K562 (cell line): ENCODE measurements around the gene PPM1H. TPM values are rescaled to one million over a fixed set of nuclear protein-coding genes. Genes with fewer than 3 reads are reported as not detected.

Experiments
- ATAC-seq: fragments of 200-7000 bp; cut with Tn5 transposase; 3 replicates; pipeline ENCODE4 v1.9.1; 2020; ENCODE audit warnings: moderate library complexity
- BruUV-seq: library from RNA; stranded (reverse); fragments of 400-500 nt; replicated peaks from 2 replicates; lab custom pipeline; 2021; lab: Mats Ljungman, UMichigan
- CTCF ChIA-PET: fragments of 300-600 bp; formaldehyde crosslinking; extraction: SDS; loops from one replicate; lab custom pipeline; 2021; ENCODE audit warnings: low intra/inter-chr PET ratio; lab: Yijun Ruan, JAX
- POLR2A ChIA-PET: fragments of 300-600, 350-650 bp; sonication (Branson Sonifier 250); formaldehyde crosslinking; extraction: SDS; loops from one replicate; lab custom pipeline; 2021; ENCODE audit warnings: antibody characterized with exemption, inconsistent platforms; lab: Yijun Ruan, JAX
- DNase-seq, 4 experiments: peaks; one replicate each; pipeline versions ENCODE4 v3.0.0 to v3.0.0-alpha.2; 2011 to 2018; ENCODE audit warnings: low spot score in 3 of 4, mixed read lengths in 3 of 4; ENCODE audit errors: extremely low read depth in 1 of 4
- FAIRE-seq: peaks from 2 replicates; lab custom pipeline; 2011; peaks lifted over from hg19 to GRCh38; lab: Jason Lieb, UNC
- H2AFZ ChIP-seq: 2 replicates; pipeline ENCODE4 v1.6.0; 2011; ENCODE audit warnings: low read depth, low read length, control low read depth, inconsistent platforms
- H3K27ac ChIP-seq: fragments of 200-600 bp; 3 replicates; pipeline ENCODE4 v1.8.0; 2011; ENCODE audit warnings: low read depth, mild to moderate bottlenecking, control low read depth, inconsistent platforms, low read length, moderate library complexity, mixed read lengths; ENCODE audit errors: extremely low read depth
- H3K27me3 ChIP-seq, 2 experiments: fragments of 300-600 bp in 1 of 2; 2 replicates in 1 of 2; 3 replicates in 1 of 2; pipeline versions ENCODE4 v1.6.0 to v1.8.0; 2011; ENCODE audit warnings: inconsistent platforms in 2 of 2, low read length in 2 of 2, mild to moderate bottlenecking in 1 of 2, mixed read lengths in 1 of 2, moderate library complexity in 1 of 2; ENCODE audit not compliant: control insufficient read depth in 2 of 2, insufficient read depth in 2 of 2
- H3K36me3 ChIP-seq: fragments of 300-600 bp; 3 replicates; pipeline ENCODE4 v1.8.0; 2011; ENCODE audit warnings: mild to moderate bottlenecking, low read length, inconsistent platforms; ENCODE audit not compliant: control insufficient read depth, insufficient read depth
- H3K4me1 ChIP-seq, 2 experiments: fragments of 200-600 bp in 1 of 2; replicated peaks in 1 of 2; 2 replicates in 1 of 2; 3 replicates in 1 of 2; pipeline versions ENCODE4 v1.5.1 to v1.8.0; 2011; ENCODE audit warnings: inconsistent platforms in 2 of 2, low read length in 2 of 2, mild to moderate bottlenecking in 1 of 2, mixed read lengths in 1 of 2, moderate library complexity in 1 of 2; ENCODE audit not compliant: control insufficient read depth in 2 of 2, insufficient read depth in 2 of 2
- H3K4me2 ChIP-seq: 2 replicates; pipeline ENCODE4 v1.6.1; 2011; ENCODE audit warnings: low read length, control low read depth, inconsistent platforms, mixed read lengths; ENCODE audit not compliant: insufficient read depth
- H3K4me3 ChIP-seq: fragments of 200-600 bp; sonication (generic), shearing (Covaris generic); 2 replicates; pipeline ENCODE4 v1.5.1; 2016; ENCODE audit warnings: control low read depth, inconsistent platforms
- H3K79me2 ChIP-seq: fragments of 200-600 bp; 3 replicates; pipeline ENCODE4 v1.8.0; 2011; ENCODE audit warnings: low read length, inconsistent platforms; ENCODE audit not compliant: control insufficient read depth, insufficient read depth
- H3K9ac ChIP-seq, 2 experiments: 2 replicates each; pipeline versions ENCODE4 v1.6.0 to v1.6.1; 2011; ENCODE audit warnings: low read depth in 2 of 2, low read length in 2 of 2, control low read depth in 1 of 2, inconsistent platforms in 1 of 2, mild to moderate bottlenecking in 1 of 2, mixed read lengths in 1 of 2; ENCODE audit not compliant: insufficient read depth in 1 of 2
- H3K9me1 ChIP-seq: one replicate; pipeline ENCODE4 v1.6.0; 2011; ENCODE audit warnings: inconsistent platforms, mild to moderate bottlenecking, low read length, moderate library complexity; ENCODE audit not compliant: control insufficient read depth, insufficient read depth
- H3K9me3 ChIP-seq: replicated peaks from 2 replicates; pipeline ENCODE4 v1.5.1; 2011; ENCODE audit warnings: low read depth, low read length, inconsistent platforms; ENCODE audit not compliant: control insufficient read depth, insufficient read depth
- H4K20me1 ChIP-seq: replicated peaks from 2 replicates; pipeline ENCODE4 v1.6.1; 2011; ENCODE audit warnings: low read length, inconsistent platforms, mixed read lengths; ENCODE audit not compliant: control insufficient read depth, insufficient read depth
- ATF7 ChIP-seq: fragments of 450-650 bp; IDR thresholded peaks from 2 replicates; pipeline ENCODE4 v1.7.1; 2014; ENCODE audit warnings: mild to moderate bottlenecking, moderate library complexity
- NFXL1 ChIP-seq: fragments of 450-650 bp; formaldehyde crosslinking; IDR thresholded peaks from 2 replicates; pipeline ENCODE4 v1.4.0; 2021; ENCODE audit warnings: mild to moderate bottlenecking
- SREBF1 ChIP-seq: fragments of 150-350 bp; IDR thresholded peaks from 2 replicates; pipeline ENCODE4 v1.6.1; 2014; ENCODE audit warnings: antibody characterized with exemption, low read depth, low read length, borderline replicate concordance
- XRCC3 ChIP-seq: fragments of 450-650 bp; IDR thresholded peaks from 2 replicates; pipeline ENCODE4 v1.6.1; 2017; ENCODE audit warnings: mild to moderate bottlenecking, moderate library complexity
- ZC3H11A ChIP-seq: IDR thresholded peaks from 2 replicates; pipeline ENCODE4 v1.6.1; 2012; ENCODE audit warnings: low read depth, low read length, improper control_type of control experiment
- ZNF780A ChIP-seq: fragments of 250-450 bp; sonication (Bioruptor Pico); IDR thresholded peaks from 2 replicates; pipeline ENCODE4 v1.5.0; 2021; ENCODE audit warnings: mild to moderate bottlenecking
- WGBS: fragments of 100-300 bp; shearing (Covaris generic); methylation state at CpG from one replicate; pipeline ENCODE4 v1.1.6; 2016; ENCODE audit warnings: low coverage, mixed read lengths; ENCODE audit not compliant: insufficient coverage; ENCODE audit errors: missing lambda C conversion rate; 5-methylcytosine and 5-hydroxymethylcytosine counted together
- in situ Hi-C: fragments of 300-500 bp; cut with MboI; formaldehyde crosslinking; loops from 4 replicates; pipeline ENCODE4 v1.15.0; 2018; ENCODE audit warnings: inconsistent platforms, mixed read lengths
- intact Hi-C: fragments of 100-400 bp; cut with micrococcal nuclease; formaldehyde crosslinking; loops from 2 replicates; pipeline ENCODE4 v1.14.2; 2022
- polyA plus RNA-seq, 8 experiments: library from polyadenylated mRNA; depleted of rRNA in 4 of 8; stranded (reverse) in 5 of 8; unstranded in 3 of 8; fragments of >200 nt; fragmentation: Nextera tagmentation in 2 of 8; fragmentation: Illumina TruSeq in 1 of 8; extraction: Ambion mirVana in 2 of 8; extraction: Trizol in 1 of 8; gene quantifications; 2 replicates each; pipeline versions ENCODE4 v1.2.1 to v1.2.3, GENCODE V29; 2011 to 2014; ENCODE audit warnings: inconsistent platforms in 1 of 8, missing spikeins in 1 of 8
- total RNA-seq, 7 experiments: library from RNA; depleted of rRNA in 6 of 7; stranded (reverse); fragments of >200 nt in 6 of 7; fragmentation: Illumina TruSeq in 2 of 7; extraction: Trizol in 2 of 7; gene quantifications; 2 replicates each; pipeline versions ENCODE4 v1.2.1 to v1.2.3, GENCODE V29; 2011 to 2021; ENCODE audit warnings: low replicate concordance in 1 of 7
- TF ChIP-seq, protein P1 (sequence below): fragments of 450-650 bp; IDR thresholded peaks from 2 replicates; pipeline ENCODE4 v1.6.1; 2016
- TF ChIP-seq, protein P2 (sequence below): fragments of 450-650 bp; IDR thresholded peaks from 2 replicates; pipeline ENCODE4 v1.6.1; 2017; ENCODE audit warnings: antibody characterized with exemption
- TF ChIP-seq, protein P3 (sequence below): fragments of 450-650 bp; IDR thresholded peaks from 2 replicates; pipeline ENCODE4 v1.6.1; 2016; ENCODE audit warnings: mild to moderate bottlenecking, moderate library complexity

PPM1H gene
- total and polyA plus RNA-seq, 9 of the 15 experiments (the other 6 are each of a cell fraction or from before 2014, with no cell fraction given), result 5.3 to 29.3 (median 11.3) TPM

DNA sequence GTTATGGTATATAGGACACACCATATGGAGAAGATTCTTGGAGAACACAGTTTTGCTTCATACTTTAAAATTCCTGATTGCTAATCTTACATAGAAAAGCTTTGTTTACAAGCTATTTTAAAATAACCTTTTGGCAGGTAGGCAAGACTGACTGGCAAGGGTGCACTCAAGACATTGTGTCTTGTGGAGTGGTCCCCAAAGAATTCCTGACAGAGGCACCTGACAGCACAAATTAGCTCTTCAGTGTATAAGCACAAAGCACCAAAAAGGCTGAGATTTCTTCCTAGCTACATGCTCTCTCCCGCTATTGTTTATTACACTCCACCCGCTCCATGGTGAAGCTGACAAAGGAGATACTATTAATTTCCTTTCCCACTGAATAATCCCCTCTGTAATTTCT lies 329.0 kb downstream of the PPM1H start:
- no peak for ATAC-seq
- H3K4me2 ChIP-seq, result no peak overlapping the region
- no peaks in the 10 kb centered on the region for H3K27me3 ChIP-seq
- H3K9ac ChIP-seq, result no peak overlapping the region
- no peak overlapping the region for H2AFZ ChIP-seq
- ChIA-PET POLR2A (interaction anchor here (1.3 kb wide), 1 partner anchor 14 kb away, joined by 5 read pairs; no protein-coding TSS in a partner anchor), CTCF (no interaction called here)
- intact Hi-C loops, result loop anchor here (10.0 kb wide), 1 partner anchor 341 kb away; the partner anchor contains the start of gene USP15
- FAIRE-seq, result no peak
- H3K79me2 ChIP-seq, result peaks cover 33% of the 10 kb centered on the region
- DNase-seq, result no peak
- no peak overlapping the region for H3K4me3 ChIP-seq
- 98% methylated on average over 2 of the region's 2 CpGs for WGBS
- no peak overlapping the region for H3K27ac ChIP-seq
- peaks cover 17% of the 10 kb centered on the region in 2 experiments; a peak in 4 of 5 replicates for H3K4me1 ChIP-seq
- BruUV-seq, result no TSS peak
- no peaks in the 10 kb centered on the region for H4K20me1 ChIP-seq
- H3K9me1 ChIP-seq, result no peaks in the 10 kb centered on the region
- no peaks in the 10 kb centered on the region for H3K9me3 ChIP-seq
- in situ Hi-C loops, result no loop called here
- H3K36me3 ChIP-seq, result peaks cover 2% of the 10 kb centered on the region; the same call in 1 of the 3 replicates
- TF ChIP-seq ZNF780A (CRISPR knock-in tag) (no peak), SREBF1 (no peak), ATF7 (no peak), XRCC3 (no peak), ZC3H11A (no peak), NFXL1 (no peak)
- TF ChIP-seq, protein P1, sequence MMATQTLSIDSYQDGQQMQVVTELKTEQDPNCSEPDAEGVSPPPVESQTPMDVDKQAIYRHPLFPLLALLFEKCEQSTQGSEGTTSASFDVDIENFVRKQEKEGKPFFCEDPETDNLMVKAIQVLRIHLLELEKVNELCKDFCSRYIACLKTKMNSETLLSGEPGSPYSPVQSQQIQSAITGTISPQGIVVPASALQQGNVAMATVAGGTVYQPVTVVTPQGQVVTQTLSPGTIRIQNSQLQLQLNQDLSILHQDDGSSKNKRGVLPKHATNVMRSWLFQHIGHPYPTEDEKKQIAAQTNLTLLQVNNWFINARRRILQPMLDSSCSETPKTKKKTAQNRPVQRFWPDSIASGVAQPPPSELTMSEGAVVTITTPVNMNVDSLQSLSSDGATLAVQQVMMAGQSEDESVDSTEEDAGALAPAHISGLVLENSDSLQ, result no peak
- TF ChIP-seq, protein P2, sequence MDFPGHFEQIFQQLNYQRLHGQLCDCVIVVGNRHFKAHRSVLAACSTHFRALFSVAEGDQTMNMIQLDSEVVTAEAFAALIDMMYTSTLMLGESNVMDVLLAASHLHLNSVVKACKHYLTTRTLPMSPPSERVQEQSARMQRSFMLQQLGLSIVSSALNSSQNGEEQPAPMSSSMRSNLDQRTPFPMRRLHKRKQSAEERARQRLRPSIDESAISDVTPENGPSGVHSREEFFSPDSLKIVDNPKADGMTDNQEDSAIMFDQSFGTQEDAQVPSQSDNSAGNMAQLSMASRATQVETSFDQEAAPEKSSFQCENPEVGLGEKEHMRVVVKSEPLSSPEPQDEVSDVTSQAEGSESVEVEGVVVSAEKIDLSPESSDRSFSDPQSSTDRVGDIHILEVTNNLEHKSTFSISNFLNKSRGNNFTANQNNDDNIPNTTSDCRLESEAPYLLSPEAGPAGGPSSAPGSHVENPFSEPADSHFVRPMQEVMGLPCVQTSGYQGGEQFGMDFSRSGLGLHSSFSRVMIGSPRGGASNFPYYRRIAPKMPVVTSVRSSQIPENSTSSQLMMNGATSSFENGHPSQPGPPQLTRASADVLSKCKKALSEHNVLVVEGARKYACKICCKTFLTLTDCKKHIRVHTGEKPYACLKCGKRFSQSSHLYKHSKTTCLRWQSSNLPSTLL, result no peak
- TF ChIP-seq, protein P3, sequence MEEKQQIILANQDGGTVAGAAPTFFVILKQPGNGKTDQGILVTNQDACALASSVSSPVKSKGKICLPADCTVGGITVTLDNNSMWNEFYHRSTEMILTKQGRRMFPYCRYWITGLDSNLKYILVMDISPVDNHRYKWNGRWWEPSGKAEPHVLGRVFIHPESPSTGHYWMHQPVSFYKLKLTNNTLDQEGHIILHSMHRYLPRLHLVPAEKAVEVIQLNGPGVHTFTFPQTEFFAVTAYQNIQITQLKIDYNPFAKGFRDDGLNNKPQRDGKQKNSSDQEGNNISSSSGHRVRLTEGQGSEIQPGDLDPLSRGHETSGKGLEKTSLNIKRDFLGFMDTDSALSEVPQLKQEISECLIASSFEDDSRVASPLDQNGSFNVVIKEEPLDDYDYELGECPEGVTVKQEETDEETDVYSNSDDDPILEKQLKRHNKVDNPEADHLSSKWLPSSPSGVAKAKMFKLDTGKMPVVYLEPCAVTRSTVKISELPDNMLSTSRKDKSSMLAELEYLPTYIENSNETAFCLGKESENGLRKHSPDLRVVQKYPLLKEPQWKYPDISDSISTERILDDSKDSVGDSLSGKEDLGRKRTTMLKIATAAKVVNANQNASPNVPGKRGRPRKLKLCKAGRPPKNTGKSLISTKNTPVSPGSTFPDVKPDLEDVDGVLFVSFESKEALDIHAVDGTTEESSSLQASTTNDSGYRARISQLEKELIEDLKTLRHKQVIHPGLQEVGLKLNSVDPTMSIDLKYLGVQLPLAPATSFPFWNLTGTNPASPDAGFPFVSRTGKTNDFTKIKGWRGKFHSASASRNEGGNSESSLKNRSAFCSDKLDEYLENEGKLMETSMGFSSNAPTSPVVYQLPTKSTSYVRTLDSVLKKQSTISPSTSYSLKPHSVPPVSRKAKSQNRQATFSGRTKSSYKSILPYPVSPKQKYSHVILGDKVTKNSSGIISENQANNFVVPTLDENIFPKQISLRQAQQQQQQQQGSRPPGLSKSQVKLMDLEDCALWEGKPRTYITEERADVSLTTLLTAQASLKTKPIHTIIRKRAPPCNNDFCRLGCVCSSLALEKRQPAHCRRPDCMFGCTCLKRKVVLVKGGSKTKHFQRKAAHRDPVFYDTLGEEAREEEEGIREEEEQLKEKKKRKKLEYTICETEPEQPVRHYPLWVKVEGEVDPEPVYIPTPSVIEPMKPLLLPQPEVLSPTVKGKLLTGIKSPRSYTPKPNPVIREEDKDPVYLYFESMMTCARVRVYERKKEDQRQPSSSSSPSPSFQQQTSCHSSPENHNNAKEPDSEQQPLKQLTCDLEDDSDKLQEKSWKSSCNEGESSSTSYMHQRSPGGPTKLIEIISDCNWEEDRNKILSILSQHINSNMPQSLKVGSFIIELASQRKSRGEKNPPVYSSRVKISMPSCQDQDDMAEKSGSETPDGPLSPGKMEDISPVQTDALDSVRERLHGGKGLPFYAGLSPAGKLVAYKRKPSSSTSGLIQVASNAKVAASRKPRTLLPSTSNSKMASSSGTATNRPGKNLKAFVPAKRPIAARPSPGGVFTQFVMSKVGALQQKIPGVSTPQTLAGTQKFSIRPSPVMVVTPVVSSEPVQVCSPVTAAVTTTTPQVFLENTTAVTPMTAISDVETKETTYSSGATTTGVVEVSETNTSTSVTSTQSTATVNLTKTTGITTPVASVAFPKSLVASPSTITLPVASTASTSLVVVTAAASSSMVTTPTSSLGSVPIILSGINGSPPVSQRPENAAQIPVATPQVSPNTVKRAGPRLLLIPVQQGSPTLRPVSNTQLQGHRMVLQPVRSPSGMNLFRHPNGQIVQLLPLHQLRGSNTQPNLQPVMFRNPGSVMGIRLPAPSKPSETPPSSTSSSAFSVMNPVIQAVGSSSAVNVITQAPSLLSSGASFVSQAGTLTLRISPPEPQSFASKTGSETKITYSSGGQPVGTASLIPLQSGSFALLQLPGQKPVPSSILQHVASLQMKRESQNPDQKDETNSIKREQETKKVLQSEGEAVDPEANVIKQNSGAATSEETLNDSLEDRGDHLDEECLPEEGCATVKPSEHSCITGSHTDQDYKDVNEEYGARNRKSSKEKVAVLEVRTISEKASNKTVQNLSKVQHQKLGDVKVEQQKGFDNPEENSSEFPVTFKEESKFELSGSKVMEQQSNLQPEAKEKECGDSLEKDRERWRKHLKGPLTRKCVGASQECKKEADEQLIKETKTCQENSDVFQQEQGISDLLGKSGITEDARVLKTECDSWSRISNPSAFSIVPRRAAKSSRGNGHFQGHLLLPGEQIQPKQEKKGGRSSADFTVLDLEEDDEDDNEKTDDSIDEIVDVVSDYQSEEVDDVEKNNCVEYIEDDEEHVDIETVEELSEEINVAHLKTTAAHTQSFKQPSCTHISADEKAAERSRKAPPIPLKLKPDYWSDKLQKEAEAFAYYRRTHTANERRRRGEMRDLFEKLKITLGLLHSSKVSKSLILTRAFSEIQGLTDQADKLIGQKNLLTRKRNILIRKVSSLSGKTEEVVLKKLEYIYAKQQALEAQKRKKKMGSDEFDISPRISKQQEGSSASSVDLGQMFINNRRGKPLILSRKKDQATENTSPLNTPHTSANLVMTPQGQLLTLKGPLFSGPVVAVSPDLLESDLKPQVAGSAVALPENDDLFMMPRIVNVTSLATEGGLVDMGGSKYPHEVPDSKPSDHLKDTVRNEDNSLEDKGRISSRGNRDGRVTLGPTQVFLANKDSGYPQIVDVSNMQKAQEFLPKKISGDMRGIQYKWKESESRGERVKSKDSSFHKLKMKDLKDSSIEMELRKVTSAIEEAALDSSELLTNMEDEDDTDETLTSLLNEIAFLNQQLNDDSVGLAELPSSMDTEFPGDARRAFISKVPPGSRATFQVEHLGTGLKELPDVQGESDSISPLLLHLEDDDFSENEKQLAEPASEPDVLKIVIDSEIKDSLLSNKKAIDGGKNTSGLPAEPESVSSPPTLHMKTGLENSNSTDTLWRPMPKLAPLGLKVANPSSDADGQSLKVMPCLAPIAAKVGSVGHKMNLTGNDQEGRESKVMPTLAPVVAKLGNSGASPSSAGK, result no peak
